K562 (cell line): ENCODE results near the gene CYP1B1. TPM values are rescaled to one million over a fixed set of nuclear protein-coding genes. Genes with fewer than 3 reads are reported as not detected.

Experiments
- ATAC-seq: fragments of 200-7000 bp; cut with Tn5 transposase; 3 replicates; pipeline ENCODE4 v1.9.1; 2020; ENCODE audit warnings: moderate library complexity
- BruUV-seq: library from RNA; stranded (reverse); fragments of 400-500 nt; replicated peaks from 2 replicates; lab custom pipeline; 2021; lab: Mats Ljungman, UMichigan
- CTCF ChIA-PET: fragments of 300-600 bp; formaldehyde crosslinking; extraction: SDS; loops from one replicate; lab custom pipeline; 2021; ENCODE audit warnings: low intra/inter-chr PET ratio; lab: Yijun Ruan, JAX
- POLR2A ChIA-PET: fragments of 300-600, 350-650 bp; sonication (Branson Sonifier 250); formaldehyde crosslinking; extraction: SDS; loops from one replicate; lab custom pipeline; 2021; ENCODE audit warnings: antibody characterized with exemption, inconsistent platforms; lab: Yijun Ruan, JAX
- DNase-seq, 4 experiments: peaks; one replicate each; pipeline versions ENCODE4 v3.0.0 to v3.0.0-alpha.2; 2011 to 2018; ENCODE audit warnings: low spot score in 3 of 4, mixed read lengths in 3 of 4; ENCODE audit errors: extremely low read depth in 1 of 4
- FAIRE-seq: peaks from 2 replicates; lab custom pipeline; 2011; peaks lifted over from hg19 to GRCh38; lab: Jason Lieb, UNC
- H2AFZ ChIP-seq: 2 replicates; pipeline ENCODE4 v1.6.0; 2011; ENCODE audit warnings: low read depth, low read length, control low read depth, inconsistent platforms
- H3K27ac ChIP-seq: fragments of 200-600 bp; 3 replicates; pipeline ENCODE4 v1.8.0; 2011; ENCODE audit warnings: low read depth, mild to moderate bottlenecking, control low read depth, inconsistent platforms, low read length, moderate library complexity, mixed read lengths; ENCODE audit errors: extremely low read depth
- H3K27me3 ChIP-seq, 2 experiments: fragments of 300-600 bp in 1 of 2; 2 replicates in 1 of 2; 3 replicates in 1 of 2; pipeline versions ENCODE4 v1.6.0 to v1.8.0; 2011; ENCODE audit warnings: inconsistent platforms in 2 of 2, low read length in 2 of 2, mild to moderate bottlenecking in 1 of 2, mixed read lengths in 1 of 2, moderate library complexity in 1 of 2; ENCODE audit not compliant: control insufficient read depth in 2 of 2, insufficient read depth in 2 of 2
- H3K36me3 ChIP-seq: fragments of 300-600 bp; 3 replicates; pipeline ENCODE4 v1.8.0; 2011; ENCODE audit warnings: mild to moderate bottlenecking, low read length, inconsistent platforms; ENCODE audit not compliant: control insufficient read depth, insufficient read depth
- H3K4me1 ChIP-seq, 2 experiments: fragments of 200-600 bp in 1 of 2; replicated peaks in 1 of 2; 2 replicates in 1 of 2; 3 replicates in 1 of 2; pipeline versions ENCODE4 v1.5.1 to v1.8.0; 2011; ENCODE audit warnings: inconsistent platforms in 2 of 2, low read length in 2 of 2, mild to moderate bottlenecking in 1 of 2, mixed read lengths in 1 of 2, moderate library complexity in 1 of 2; ENCODE audit not compliant: control insufficient read depth in 2 of 2, insufficient read depth in 2 of 2
- H3K4me2 ChIP-seq: 2 replicates; pipeline ENCODE4 v1.6.1; 2011; ENCODE audit warnings: low read length, control low read depth, inconsistent platforms, mixed read lengths; ENCODE audit not compliant: insufficient read depth
- H3K4me3 ChIP-seq: fragments of 200-600 bp; sonication (generic), shearing (Covaris generic); 2 replicates; pipeline ENCODE4 v1.5.1; 2016; ENCODE audit warnings: control low read depth, inconsistent platforms
- H3K79me2 ChIP-seq: fragments of 200-600 bp; 3 replicates; pipeline ENCODE4 v1.8.0; 2011; ENCODE audit warnings: low read length, inconsistent platforms; ENCODE audit not compliant: control insufficient read depth, insufficient read depth
- H3K9ac ChIP-seq, 2 experiments: 2 replicates each; pipeline versions ENCODE4 v1.6.0 to v1.6.1; 2011; ENCODE audit warnings: low read depth in 2 of 2, low read length in 2 of 2, control low read depth in 1 of 2, inconsistent platforms in 1 of 2, mild to moderate bottlenecking in 1 of 2, mixed read lengths in 1 of 2; ENCODE audit not compliant: insufficient read depth in 1 of 2
- H3K9me1 ChIP-seq: one replicate; pipeline ENCODE4 v1.6.0; 2011; ENCODE audit warnings: inconsistent platforms, mild to moderate bottlenecking, low read length, moderate library complexity; ENCODE audit not compliant: control insufficient read depth, insufficient read depth
- H3K9me3 ChIP-seq: replicated peaks from 2 replicates; pipeline ENCODE4 v1.5.1; 2011; ENCODE audit warnings: low read depth, low read length, inconsistent platforms; ENCODE audit not compliant: control insufficient read depth, insufficient read depth
- H4K20me1 ChIP-seq: replicated peaks from 2 replicates; pipeline ENCODE4 v1.6.1; 2011; ENCODE audit warnings: low read length, inconsistent platforms, mixed read lengths; ENCODE audit not compliant: control insufficient read depth, insufficient read depth
- BRD9 ChIP-seq: fragments of 450-650 bp; IDR thresholded peaks from 2 replicates; pipeline ENCODE4 v1.6.1; 2018; ENCODE audit warnings: low read depth; ENCODE audit not compliant: partially characterized antibody
- MYBL2 ChIP-seq, 2 experiments: fragments of 450-650 bp in 1 of 2; sonication (generic) in 1 of 2; formaldehyde crosslinking in 1 of 2; IDR thresholded peaks; 2 replicates each; pipeline versions ENCODE4 v1.6.1 to v1.8.1; 2017 to 2022; ENCODE audit warnings: borderline replicate concordance in 1 of 2, inconsistent platforms in 1 of 2, low read depth in 1 of 2, mild to moderate bottlenecking in 1 of 2, missing genetic modification reagents in 1 of 2, moderate library complexity in 1 of 2
- SRF ChIP-seq, 2 experiments: fragments of 250-450, 450-650 bp in 1 of 2; sonication (Bioruptor Pico) in 1 of 2; sonication (generic) in 1 of 2; formaldehyde crosslinking; IDR thresholded peaks; 2 replicates each; pipeline versions ENCODE4 v1.5.0 to v1.5.1; 2020 to 2022; ENCODE audit warnings: mild to moderate bottlenecking in 1 of 2, missing genetic modification reagents in 1 of 2
- WGBS: fragments of 100-300 bp; shearing (Covaris generic); methylation state at CpG from one replicate; pipeline ENCODE4 v1.1.6; 2016; ENCODE audit warnings: low coverage, mixed read lengths; ENCODE audit not compliant: insufficient coverage; ENCODE audit errors: missing lambda C conversion rate; 5-methylcytosine and 5-hydroxymethylcytosine counted together
- in situ Hi-C: fragments of 300-500 bp; cut with MboI; formaldehyde crosslinking; loops from 4 replicates; pipeline ENCODE4 v1.15.0; 2018; ENCODE audit warnings: inconsistent platforms, mixed read lengths
- intact Hi-C: fragments of 100-400 bp; cut with micrococcal nuclease; formaldehyde crosslinking; loops from 2 replicates; pipeline ENCODE4 v1.14.2; 2022
- polyA plus RNA-seq, 8 experiments: library from polyadenylated mRNA; depleted of rRNA in 4 of 8; stranded (reverse) in 5 of 8; unstranded in 3 of 8; fragments of >200 nt; fragmentation: Nextera tagmentation in 2 of 8; fragmentation: Illumina TruSeq in 1 of 8; extraction: Ambion mirVana in 2 of 8; extraction: Trizol in 1 of 8; gene quantifications; 2 replicates each; pipeline versions ENCODE4 v1.2.1 to v1.2.3, GENCODE V29; 2011 to 2014; ENCODE audit warnings: inconsistent platforms in 1 of 8, missing spikeins in 1 of 8
- total RNA-seq, 7 experiments: library from RNA; depleted of rRNA in 6 of 7; stranded (reverse); fragments of >200 nt in 6 of 7; fragmentation: Illumina TruSeq in 2 of 7; extraction: Trizol in 2 of 7; gene quantifications; 2 replicates each; pipeline versions ENCODE4 v1.2.1 to v1.2.3, GENCODE V29; 2011 to 2021; ENCODE audit warnings: low replicate concordance in 1 of 7

The CYP1B1 gene
- total and polyA plus RNA-seq, 9 of the 15 experiments (the other 6 are each of a cell fraction or from before 2014, with no cell fraction given) = 0.07 TPM; not detected in 8

- Histone ChIP-seq H3K9me3 (0 out of 2 replicates have a peak, but pooled peaks cover 1% of the 10 kb centered on the region), H3K36me3 (no peaks in the 10 kb centered on the region), H3K9me1 (no peaks in the 10 kb centered on the region), H3K4me2 (no peak overlapping the region), H3K27ac (no peak overlapping the region), H3K79me2 (no peaks in the 10 kb centered on the region), H2AFZ (no peak overlapping the region), H3K4me3 (no peak overlapping the region), H3K27me3 (peaks cover 11 to 38% of the 10 kb centered on the region in 2 experiments), H3K4me1 (no peaks in the 10 kb centered on the region), H3K9ac (no peak overlapping the region), H4K20me1 (no peaks in the 10 kb centered on the region)
- TF ChIP-seq SRF (CRISPR knock-in tag; IDR thresholded peaks at IDR 0.05) (no peak), MYBL2 (IDR thresholded peaks at IDR 0.05; ENCODE audit: low read depth) (no peak), MYBL2 (CRISPR knock-in tag; IDR thresholded peaks at IDR 0.05; ENCODE audit: borderline replicate concordance) (no peak), BRD9 (no peak)
- 3% methylated on average over 10 of the region's 11 CpGs for WGBS
- CTCF ChIA-PET = no interaction called here
- ATAC-seq (no peak), DNase-seq (no peak), FAIRE-seq (no peak)
- intact Hi-C loops = no loop called here
- no TSS peak for BruUV-seq
- in situ Hi-C loops = no loop called here
- POLR2A ChIA-PET = interaction anchor here (0.6 to 1.3 kb wide), 2 partner anchors 11 to 15 kb away, joined by 4 read pairs; no protein-coding TSS in a partner anchor
Observed at GRCh38 chr2:38108907-38109731, 33.2 kb upstream of the CYP1B1 start.
